ENCODE results near the gene SEMA4B. TPM values are rescaled to one million over a fixed set of nuclear protein-coding genes. Genes with fewer than 3 reads are reported as not detected.

Gene SEMA4B
- total and polyA plus RNA-seq, 2 experiments from 2014 or later: 16.7 to 48.2 TPM

GRCh38 chr15:90177012-90177411 lies 24.1 kb upstream of the SEMA4B start:
- Histone ChIP-seq H3K4me2 (peak overlapping the region; percentile 71), H3K36me3 (ENCODE audit: insufficient read depth) (no peaks in the 10 kb centered on the region), H3K79me2 (replicated peaks; ENCODE audit: insufficient read depth) (no peaks in the 10 kb centered on the region), H3K9me2 (ENCODE audit: insufficient read depth) (no peaks in the 10 kb centered on the region), H2AFZ (peak overlapping the region; percentile 93), H3K27ac (ENCODE audit: low read depth) (0 out of 2 replicates have a peak overlapping the region, but pooled peaks have one; percentile 65), H3K27me3 (ENCODE audit: insufficient read depth) (no peaks in the 10 kb centered on the region), H3K4me1 (ENCODE audit: insufficient read depth) (peaks cover 44% of the 10 kb centered on the region), H3K4me3 (peak overlapping the region; percentile 35; the same call in 1 of the 2 replicates), H3F3A (replicated peaks; ENCODE audit: low read depth) (0 out of 2 replicates have a peak, but pooled peaks cover 7% of the 10 kb centered on the region), H4K20me1 (replicated peaks; ENCODE audit: insufficient read depth) (no peaks in the 10 kb centered on the region)
- 0 out of 2 replicates have a peak overlapping the region, but pooled peaks have one; percentile 82 for H3K27ac Mint-ChIP-seq
- no peaks in the 10 kb centered on the region for H3K36me3 Mint-ChIP-seq (ENCODE audit: low read depth)
- no peak for TF ChIP-seq ZNF462 (CRISPR knock-in tag; IDR thresholded peaks at IDR 0.05)
- TF ChIP-seq POLR2AphosphoS5 (IDR thresholded peaks at IDR 0.05; ENCODE audit: low read depth): no peak
- TF ChIP-seq JUNB (IDR thresholded peaks at IDR 0.05; ENCODE audit: unreplicated experiment): no peak
- TF ChIP-seq ZNF114 (CRISPR knock-in tag; IDR thresholded peaks at IDR 0.05): no peak
- TF ChIP-seq CTCF (conservative IDR thresholded peaks at IDR 0.05; ENCODE audit: low read depth in 2 of 2): no peak
- TF ChIP-seq CREB1 (CRISPR knock-in tag; IDR thresholded peaks at IDR 0.05; ENCODE audit: low read depth): no peak
- TF ChIP-seq REST (IDR thresholded peaks at IDR 0.05; ENCODE audit: unreplicated experiment): no peak
- TF ChIP-seq ETS1 (IDR thresholded peaks at IDR 0.05): no peak
- no peak for TF ChIP-seq ZNF331 (CRISPR knock-in tag; IDR thresholded peaks at IDR 0.05; ENCODE audit: low read depth)
- TF ChIP-seq EZH2 (IDR thresholded peaks at IDR 0.05; ENCODE audit: low read depth, unreplicated experiment): no peak
- TF ChIP-seq NANOG (IDR thresholded peaks at IDR 0.05; ENCODE audit: borderline replicate concordance): no peak
- no peak for TF ChIP-seq EZH2phosphoT487 (IDR thresholded peaks at IDR 0.05; ENCODE audit: unreplicated experiment)
- no peak for TF ChIP-seq STAT1 (IDR thresholded peaks at IDR 0.05; ENCODE audit: unreplicated experiment)
- H3K4me1 Mint-ChIP-seq: peaks cover 49% of the 10 kb centered on the region
- peak; percentile 64 for ATAC-seq
- H3K4me3 Mint-ChIP-seq: no peak overlapping the region; the same call in 2 of the 3 replicates
- H3K27me3 Mint-ChIP-seq (ENCODE audit: insufficient read depth, low read depth, poor library complexity): peaks cover 20% of the 10 kb centered on the region
- DNase-seq (ENCODE audit: low spot score): peak; percentile 69
- H3K9me3 Mint-ChIP-seq: no peaks in the 10 kb centered on the region

Data from GM23338 (cell line).